Adrenal gland (tissue), 12 donors: ENCODE results near the gene EIF4G3. TPM values are rescaled to one million over a fixed set of nuclear protein-coding genes. Genes with fewer than 3 reads are reported as not detected.

Experiments used
- DNase-seq, 7 donors: peaks; one replicate each; pipeline ENCODE4 v3.0.0-alpha.2; 2019 to 2020
- H3K27ac ChIP-seq, 5 donors: fragments of 200-600 bp; sonication (generic) in 4 of 5; 1 replicate in 3 of 5; 2 replicates in 2 of 5; pipeline versions ENCODE4 v1.5.1 to v1.8.0; 2016 to 2020; ENCODE audit warnings: mild to moderate bottlenecking in 1 of 5
- H3K27me3 ChIP-seq: fragments of 200-600 bp; 2 replicates; pipeline ENCODE4 v1.8.0; 2021
- H3K36me3 ChIP-seq, 2 donors: fragments of 200-600 bp; replicated peaks in 1 of 2; 1 replicate in 1 of 2; 2 replicates in 1 of 2; pipeline versions ENCODE4 v1.5.1 to v1.8.0; 2018 to 2022
- H3K4me1 ChIP-seq, 2 donors: fragments of 200-600 bp; replicated peaks in 1 of 2; 1 replicate in 1 of 2; 2 replicates in 1 of 2; pipeline versions ENCODE4 v1.5.1 to v1.8.0; 2018 to 2021
- H3K4me3 ChIP-seq, 4 donors: fragments of 200-600 bp; sonication (generic) in 3 of 4; one replicate each; pipeline ENCODE4 v1.5.1; 2016 to 2018
- H3K9me3 ChIP-seq, 3 donors: fragments of 200-600 bp; sonication (generic) in 1 of 3; replicated peaks in 1 of 3; 1 replicate in 2 of 3; 2 replicates in 1 of 3; pipeline versions ENCODE4 v1.5.1 to v1.8.0; 2016 to 2021
- CTCF ChIP-seq, 6 experiments: fragments of 450-650 bp in 4 of 6; fragments of 200-600 bp in 2 of 6; sonication (generic) in 1 of 6; IDR thresholded peaks; 1 replicate in 5 of 6; 2 replicates in 1 of 6; pipeline versions ENCODE4 v1.5.1 to v1.8.0; 2016 to 2021; ENCODE audit warnings: antibody characterized with exemption in 6 of 6, mild to moderate bottlenecking in 2 of 6, moderate library complexity in 1 of 6
- POLR2A ChIP-seq, 2 donors: fragments of 450-650 bp; IDR thresholded peaks; one replicate each; pipeline ENCODE4 v1.6.1; 2017; ENCODE audit warnings: antibody characterized with exemption in 2 of 2, mild to moderate bottlenecking in 2 of 2, moderate library complexity in 1 of 2
- WGBS, 4 donors: extraction: QIAGEN DNeasy Blood & Tissue Kit in 2 of 4; methylation state at CpG; one replicate each; pipeline versions ENCODE4 v1.1.5 to v1.1.7; 2013 to 2017; 5-methylcytosine and 5-hydroxymethylcytosine counted together
- intact Hi-C, 2 donors: fragments of 100-400 bp; cut with DNase I; formaldehyde crosslinking; loops; one replicate each; pipeline versions ENCODE4 v1.14.1 to v1.15.0; 2022 to 2023
- polyA plus RNA-seq, 3 donors: library from polyadenylated mRNA; stranded (reverse); fragments of 200-250 nt in 2 of 3; fragments of 350-450 nt in 1 of 3; fragmentation: Illumina TruSeq in 1 of 3; extraction: RNeasy Lipid Tissue Mini Kit (QIAGEN cat#74804) in 1 of 3; gene quantifications; one replicate each; pipeline ENCODE4 v1.2.3, GENCODE V29; 2013 to 2014
- total RNA-seq, 9 donors: library from RNA; depleted of rRNA in 4 of 9; stranded (reverse); fragments of >200 nt in 4 of 9; fragments of 120-200 nt in 1 of 9; fragmentation: NEBNext Ultra II Directional in 1 of 9; extraction: Animal tissue kit (Norgen Biotek cat#: 25700) in 1 of 9; gene quantifications; one replicate each; pipeline versions ENCODE4 v1.1.0 to v1.2.4, GENCODE V29; 2013 to 2023
- donor health status: healthy with polysubstance abuse.
- donor health status: Bipolar disorder and iron deficiency.
- donor health status: DM: yes; HTN: yes; CAD: no.
- donor health status: DM: no; HTN: no; CAD: no.
- donor health status: DM: no; HTN: no; CAD: no.
- donor health status: DM: yes; HTN: yes; CAD: no.

EIF4G3 gene
- total and polyA plus RNA-seq, 12 donors: 30.7 to 58.7 (median 51.6) TPM

GRCh38 chr1:21077085-21077484 lies 99.6 kb downstream of the EIF4G3 start:
- peak in 2 of 7 donors; percentile 43 to 46 for DNase-seq
- no peak overlapping the region for H3K4me3 ChIP-seq
- H3K4me1 ChIP-seq: peaks cover 8 to 20% of the 10 kb centered on the region in 2 donors
- no peaks in the 10 kb centered on the region for H3K9me3 ChIP-seq
- no peaks in the 10 kb centered on the region for H3K27me3 ChIP-seq
- intact Hi-C loops: no loop called here
- no peak overlapping the region for H3K27ac ChIP-seq
- no peaks in the 10 kb centered on the region for H3K36me3 ChIP-seq
- TF ChIP-seq POLR2A (IDR thresholded peaks at IDR 0.05) (no peak), CTCF (IDR thresholded peaks at IDR 0.05) (no peak)

- intact Hi-C loops: no loop called here
- Histone ChIP-seq H3K27me3 (no peaks in the 10 kb centered on the region), H3K4me3 (no peak overlapping the region), H3K36me3 (no peaks in the 10 kb centered on the region), H3K27ac (no peak overlapping the region), H3K9me3 (peaks cover 0 to 5% (median 0%) of the 10 kb centered on the region in 3 donors), H3K4me1 (peaks cover 8 to 29% of the 10 kb centered on the region in 2 donors)
- DNase-seq: no peak
- TF ChIP-seq POLR2A (IDR thresholded peaks at IDR 0.05) (no peak), CTCF (IDR thresholded peaks at IDR 0.05) (no peak)
- 76 to 87% (median 85%) methylated on average over 3 of the region's 3 CpGs for WGBS, 4 donors
Observed at GRCh38 chr1:21072721-21073120, 104.0 kb downstream of the EIF4G3 start.

- no peaks in the 10 kb centered on the region for H3K36me3 ChIP-seq
- H3K9me3 ChIP-seq: peaks cover 0 to 5% (median 0%) of the 10 kb centered on the region in 3 donors
- TF ChIP-seq CTCF (IDR thresholded peaks at IDR 0.05) (no peak), POLR2A (IDR thresholded peaks at IDR 0.05) (no peak)
- H3K27ac ChIP-seq: no peak overlapping the region
- peaks cover 0 to 20% of the 10 kb centered on the region in 2 donors for H3K4me1 ChIP-seq
- intact Hi-C loops: no loop called here
- WGBS, 4 donors: 44 to 54% (median 47%) methylated on average over 4 of the region's 4 CpGs
- no peaks in the 10 kb centered on the region for H3K27me3 ChIP-seq
- DNase-seq: no peak
- no peak overlapping the region for H3K4me3 ChIP-seq
Observed at GRCh38 chr1:21069549-21069948, 107.1 kb downstream of the EIF4G3 start.

- no peak overlapping the region for H3K4me3 ChIP-seq
- DNase-seq: no peak
- H3K4me1 ChIP-seq: peaks cover 5 to 26% of the 10 kb centered on the region in 2 donors
- no peaks in the 10 kb centered on the region for H3K36me3 ChIP-seq
- H3K9me3 ChIP-seq: peaks cover 0 to 5% (median 0%) of the 10 kb centered on the region in 3 donors
- intact Hi-C loops: no loop called here
- TF ChIP-seq POLR2A (IDR thresholded peaks at IDR 0.05): no peak
- TF ChIP-seq CTCF (IDR thresholded peaks at IDR 0.05): no peak
- no peak overlapping the region for H3K27ac ChIP-seq
- H3K27me3 ChIP-seq: no peaks in the 10 kb centered on the region
Observed at GRCh38 chr1:21068937-21069336, 107.8 kb downstream of the EIF4G3 start.
